ENCODE data around the gene NKX3-2.

- TF ChIP-seq POLR2A (IDR thresholded peaks at IDR 0.05), result no peak
- no peak for TF ChIP-seq CTCF (IDR thresholded peaks at IDR 0.05)
These were observed 51.6 kb downstream of the NKX3-2 start for GRCh38 chr4:13492747-13493146.
